ENCODE measurements around the gene TIFAB.

DNA sequence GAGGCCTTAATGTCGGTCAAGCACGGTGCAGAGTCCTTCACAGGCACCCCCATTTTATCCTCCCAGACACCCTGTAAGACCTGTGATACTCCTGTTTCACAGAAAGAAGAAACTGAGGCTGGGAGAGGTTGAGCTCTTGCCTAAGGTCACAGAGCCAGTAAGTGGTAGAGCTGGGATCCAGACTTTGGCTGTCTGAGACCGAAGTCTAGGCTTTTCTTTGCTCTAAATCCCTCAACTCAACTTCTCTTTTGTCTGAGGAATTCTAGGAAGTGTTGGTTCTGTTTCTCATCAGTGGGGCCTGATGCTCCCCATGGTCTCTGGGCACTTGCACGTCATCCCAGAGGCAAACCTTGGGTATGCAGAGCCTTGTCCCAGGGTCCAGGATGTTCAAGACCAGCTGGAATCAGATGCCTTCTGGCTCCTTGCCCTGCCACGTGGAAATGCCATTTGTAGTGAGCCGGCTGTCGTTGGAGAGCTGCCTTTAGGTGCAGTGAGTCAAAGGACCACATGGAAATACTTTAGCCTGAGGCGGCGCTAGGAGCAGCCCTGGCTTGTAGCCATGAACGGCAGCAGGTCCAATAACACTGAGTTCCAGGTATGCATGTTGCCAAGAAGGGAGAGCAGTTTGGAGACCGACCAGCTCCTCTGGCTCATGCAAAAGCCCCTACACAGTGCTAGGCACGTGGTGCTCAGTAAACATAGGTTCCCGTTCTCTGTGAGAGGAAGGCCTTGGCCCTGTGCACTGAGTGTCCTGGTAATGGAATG lies 14.2 kb downstream of the TIFAB start:
- TF ChIP-seq, protein P1, sequence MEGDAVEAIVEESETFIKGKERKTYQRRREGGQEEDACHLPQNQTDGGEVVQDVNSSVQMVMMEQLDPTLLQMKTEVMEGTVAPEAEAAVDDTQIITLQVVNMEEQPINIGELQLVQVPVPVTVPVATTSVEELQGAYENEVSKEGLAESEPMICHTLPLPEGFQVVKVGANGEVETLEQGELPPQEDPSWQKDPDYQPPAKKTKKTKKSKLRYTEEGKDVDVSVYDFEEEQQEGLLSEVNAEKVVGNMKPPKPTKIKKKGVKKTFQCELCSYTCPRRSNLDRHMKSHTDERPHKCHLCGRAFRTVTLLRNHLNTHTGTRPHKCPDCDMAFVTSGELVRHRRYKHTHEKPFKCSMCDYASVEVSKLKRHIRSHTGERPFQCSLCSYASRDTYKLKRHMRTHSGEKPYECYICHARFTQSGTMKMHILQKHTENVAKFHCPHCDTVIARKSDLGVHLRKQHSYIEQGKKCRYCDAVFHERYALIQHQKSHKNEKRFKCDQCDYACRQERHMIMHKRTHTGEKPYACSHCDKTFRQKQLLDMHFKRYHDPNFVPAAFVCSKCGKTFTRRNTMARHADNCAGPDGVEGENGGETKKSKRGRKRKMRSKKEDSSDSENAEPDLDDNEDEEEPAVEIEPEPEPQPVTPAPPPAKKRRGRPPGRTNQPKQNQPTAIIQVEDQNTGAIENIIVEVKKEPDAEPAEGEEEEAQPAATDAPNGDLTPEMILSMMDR (IDR thresholded peaks at IDR 0.05): no peak
- no peak for TF ChIP-seq POLR2A (IDR thresholded peaks at IDR 0.05)

All from lower leg skin (tissue), 3 donors.